SJSA1 (cell line): ENCODE results near the gene TMPRSS6. TPM values are rescaled to one million over a fixed set of nuclear protein-coding genes. Genes with fewer than 3 reads are reported as not detected.
A peak's percentile ranks its signal among the peaks of the same experiment; 100 is the strongest.

Experiments used
- DNase-seq, 2 experiments: peaks; one replicate each; pipeline ENCODE4 v3.0.0-alpha.2; 2015 to 2020; ENCODE audit warnings: low spot score in 2 of 2, low read depth in 1 of 2
- H3K27ac ChIP-seq: fragments of 250-450 bp; sonication (Bioruptor Pico); 2 replicates; pipeline ENCODE4 v1.5.1; 2020; ENCODE audit warnings: mild to moderate bottlenecking, moderate library complexity
- H3K27me3 ChIP-seq: fragments of 250-450 bp; sonication (Bioruptor Pico); replicated peaks from 2 replicates; pipeline ENCODE4 v1.5.1; 2020; ENCODE audit warnings: mild to moderate bottlenecking, moderate library complexity
- H3K36me3 ChIP-seq: fragments of 250-450 bp; sonication (Bioruptor Pico); 2 replicates; pipeline ENCODE4 v1.5.1; 2020; ENCODE audit warnings: mild to moderate bottlenecking
- H3K4me1 ChIP-seq: fragments of 250-450 bp; sonication (Bioruptor Pico); replicated peaks from 2 replicates; pipeline ENCODE4 v1.6.1; 2021; ENCODE audit warnings: mild to moderate bottlenecking
- H3K4me3 ChIP-seq: fragments of 250-450 bp; sonication (Bioruptor Pico); 2 replicates; pipeline ENCODE4 v1.5.1; 2020; ENCODE audit warnings: mild to moderate bottlenecking
- H3K9me3 ChIP-seq: fragments of 250-450 bp; sonication (Bioruptor Pico); replicated peaks from 2 replicates; pipeline ENCODE4 v1.5.1; 2020; ENCODE audit warnings: mild to moderate bottlenecking
- total RNA-seq: library from RNA; depleted of rRNA; stranded (reverse); fragments of >200 nt; shearing (Covaris generic); gene quantifications from 2 replicates; pipeline ENCODE4 v1.2.3, GENCODE V29; 2014

The TMPRSS6 gene
- total RNA-seq, 1 experiment from 2014 or later = not detected

DNA sequence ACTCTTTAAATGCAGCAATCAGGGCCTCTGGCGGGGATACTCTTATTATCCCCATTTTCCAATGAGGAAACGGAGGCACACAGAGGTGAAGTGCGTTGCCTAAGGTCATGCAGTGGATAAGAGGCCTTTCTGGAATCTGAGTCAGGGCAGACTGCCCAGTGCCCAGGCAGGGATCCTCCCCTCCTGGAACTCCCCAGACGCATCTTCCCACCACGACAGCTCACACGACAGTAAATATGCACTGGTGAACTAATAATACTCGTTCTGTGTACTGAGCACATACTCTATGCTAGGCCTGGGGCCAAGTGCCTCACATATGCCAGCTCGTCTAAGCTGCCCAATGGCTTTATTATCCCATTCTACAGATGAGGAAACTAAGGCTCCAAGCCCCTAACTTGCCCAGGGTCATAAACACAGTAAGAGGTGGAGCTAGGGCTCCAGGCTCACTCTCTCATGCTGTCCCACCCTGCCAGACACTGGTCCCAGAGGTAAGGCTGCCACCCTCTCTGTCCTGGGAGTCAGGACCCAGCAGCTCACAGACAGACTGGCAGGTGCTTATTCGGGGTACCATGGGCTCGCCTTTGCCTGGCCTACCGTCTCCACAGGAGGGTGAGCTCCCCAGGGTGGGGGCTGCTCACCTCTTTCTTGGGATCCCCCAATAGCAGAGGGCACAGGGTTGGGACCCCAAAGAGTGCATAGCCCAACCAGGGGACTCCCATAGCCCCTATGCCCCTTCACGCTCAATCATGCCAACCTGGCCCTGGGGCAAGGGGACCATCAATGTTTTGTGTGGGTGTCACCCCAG lies 37.9 kb upstream of the TMPRSS6 start:
- no peak overlapping the region for H3K27ac ChIP-seq
- no peak overlapping the region for H3K4me3 ChIP-seq
- no peaks in the 10 kb centered on the region for H3K9me3 ChIP-seq
- no peaks in the 10 kb centered on the region for H3K36me3 ChIP-seq
- H3K27me3 ChIP-seq = no peaks in the 10 kb centered on the region
- DNase-seq = no peak
- peaks cover 12% of the 10 kb centered on the region for H3K4me1 ChIP-seq

GRCh38 chr22:37146507-37147180 lies 37.1 kb upstream of the TMPRSS6 start:
- Histone ChIP-seq H3K4me1 (peaks cover 12% of the 10 kb centered on the region), H3K27me3 (no peaks in the 10 kb centered on the region), H3K27ac (no peak overlapping the region), H3K36me3 (no peaks in the 10 kb centered on the region), H3K4me3 (no peak overlapping the region), H3K9me3 (no peaks in the 10 kb centered on the region)
- no peak for DNase-seq

GRCh38 chr22:37146051-37146385 lies 36.5 kb upstream of the TMPRSS6 start:
- H3K36me3 ChIP-seq = no peaks in the 10 kb centered on the region
- H3K27ac ChIP-seq = no peak overlapping the region
- H3K4me3 ChIP-seq = no peak overlapping the region
- DNase-seq = no peak
- H3K4me1 ChIP-seq = peaks cover 12% of the 10 kb centered on the region
- no peaks in the 10 kb centered on the region for H3K27me3 ChIP-seq
- no peaks in the 10 kb centered on the region for H3K9me3 ChIP-seq

GRCh38 chr22:37145180-37146050 lies 35.9 kb upstream of the TMPRSS6 start:
- no peaks in the 10 kb centered on the region for H3K9me3 ChIP-seq
- peak in 1 of 2 experiments; percentile 60 for DNase-seq
- peaks cover 12% of the 10 kb centered on the region for H3K4me1 ChIP-seq
- H3K4me3 ChIP-seq = no peak overlapping the region
- H3K36me3 ChIP-seq = no peaks in the 10 kb centered on the region
- H3K27me3 ChIP-seq = no peaks in the 10 kb centered on the region
- H3K27ac ChIP-seq = no peak overlapping the region

DNA sequence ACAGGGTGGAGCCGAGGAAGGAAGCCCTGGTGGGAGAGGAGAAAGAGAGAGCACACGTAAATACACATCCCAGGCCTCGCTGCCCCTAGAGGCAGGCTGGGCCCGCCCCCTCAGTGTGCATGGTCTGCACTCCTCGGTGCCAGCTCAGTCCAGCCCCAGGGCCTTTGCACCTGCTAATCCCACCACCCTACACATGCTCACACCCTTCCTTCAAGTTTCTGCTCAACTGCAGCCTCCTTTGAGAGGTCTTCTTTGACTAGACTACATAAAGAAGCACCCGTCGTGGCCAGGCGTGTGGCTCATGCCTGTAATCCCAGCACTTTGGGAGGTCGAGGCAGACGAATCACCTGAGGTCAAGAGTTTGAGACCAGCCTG lies 34.7 kb upstream of the TMPRSS6 start:
- Histone ChIP-seq H3K27me3 (no peaks in the 10 kb centered on the region), H3K4me1 (peaks cover 12% of the 10 kb centered on the region), H3K36me3 (no peaks in the 10 kb centered on the region), H3K4me3 (no peak overlapping the region), H3K27ac (no peak overlapping the region), H3K9me3 (no peaks in the 10 kb centered on the region)
- no peak for DNase-seq

GRCh38 chr22:37141971-37142370 lies 32.5 kb upstream of the TMPRSS6 start:
- peaks cover 4% of the 10 kb centered on the region; the same call in 1 of the 2 replicates for H3K27me3 ChIP-seq
- H3K27ac ChIP-seq = no peak overlapping the region
- DNase-seq = no peak
- no peaks in the 10 kb centered on the region for H3K36me3 ChIP-seq
- H3K4me1 ChIP-seq = peaks cover 12% of the 10 kb centered on the region
- H3K4me3 ChIP-seq = no peak overlapping the region
- no peaks in the 10 kb centered on the region for H3K9me3 ChIP-seq

- Histone ChIP-seq H3K4me3 (no peak overlapping the region), H3K4me1 (peaks cover 12% of the 10 kb centered on the region), H3K27ac (no peak overlapping the region), H3K9me3 (no peaks in the 10 kb centered on the region), H3K36me3 (no peaks in the 10 kb centered on the region), H3K27me3 (peaks cover 4% of the 10 kb centered on the region; the same call in 1 of the 2 replicates)
- no peak for DNase-seq
Observed at GRCh38 chr22:37141476-37141875, 32.0 kb upstream of the TMPRSS6 start.

DNA sequence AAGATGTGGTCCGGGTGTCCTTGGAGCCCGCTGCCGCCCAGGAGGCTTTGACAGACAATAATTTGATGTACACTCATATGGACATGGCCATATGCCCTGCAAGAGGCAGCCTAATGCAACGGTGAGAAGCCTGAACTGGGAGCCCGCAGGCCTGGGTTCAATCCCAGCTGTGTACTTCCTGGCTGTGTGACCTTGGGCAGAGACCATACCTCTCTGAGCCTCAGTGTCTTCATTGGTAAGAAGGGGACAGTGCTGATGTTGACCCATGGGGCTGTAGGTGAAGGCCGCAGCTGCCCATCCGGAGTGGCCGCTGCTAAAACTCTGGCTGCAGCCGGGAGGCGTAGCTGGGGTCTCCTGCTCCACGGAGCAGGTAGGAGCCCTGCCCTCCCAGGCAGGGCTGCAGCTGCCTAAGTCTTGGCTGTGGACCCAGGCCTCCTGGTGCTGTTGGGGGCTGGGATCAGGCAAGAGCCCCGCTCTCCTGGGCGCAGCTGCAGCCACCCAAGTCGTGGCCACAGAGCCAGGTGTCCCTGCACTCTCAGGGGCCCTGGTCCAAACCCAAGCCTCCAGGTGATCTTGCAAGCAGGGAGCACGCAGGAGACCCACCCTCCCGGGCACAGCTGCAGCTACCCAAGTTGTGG lies 31.3 kb upstream of the TMPRSS6 start:
- no peak overlapping the region for H3K27ac ChIP-seq
- peaks cover 11% of the 10 kb centered on the region for H3K4me1 ChIP-seq
- peaks cover 4% of the 10 kb centered on the region; the same call in 1 of the 2 replicates for H3K27me3 ChIP-seq
- no peaks in the 10 kb centered on the region for H3K9me3 ChIP-seq
- H3K4me3 ChIP-seq = no peak overlapping the region
- DNase-seq = no peak
- H3K36me3 ChIP-seq = no peaks in the 10 kb centered on the region

DNA sequence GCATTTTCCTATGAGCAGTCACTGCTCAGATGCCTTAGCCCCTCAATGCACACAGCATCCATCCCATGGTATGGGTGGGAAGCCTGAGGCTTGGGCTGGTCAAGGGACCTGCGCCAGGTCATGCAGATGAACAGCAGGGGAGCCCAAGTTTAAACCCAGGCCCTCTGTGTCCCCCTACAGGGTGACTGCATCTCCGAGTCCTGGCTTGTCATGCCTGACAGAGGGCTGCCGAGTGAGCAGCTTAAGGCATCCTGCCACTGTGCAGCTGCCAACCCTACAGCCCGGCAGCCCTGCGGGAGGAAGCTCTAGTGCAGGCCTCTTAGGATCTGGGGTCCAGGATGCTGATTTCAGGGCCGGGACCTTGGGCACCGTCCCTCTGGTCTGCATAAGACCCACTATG lies 30.2 kb upstream of the TMPRSS6 start:
- no peaks in the 10 kb centered on the region for H3K36me3 ChIP-seq
- no peak overlapping the region for H3K27ac ChIP-seq
- no peak overlapping the region for H3K4me3 ChIP-seq
- peaks cover 4% of the 10 kb centered on the region; the same call in 1 of the 2 replicates for H3K27me3 ChIP-seq
- no peaks in the 10 kb centered on the region for H3K9me3 ChIP-seq
- H3K4me1 ChIP-seq = peaks cover under 1% of the 10 kb centered on the region
- no peak for DNase-seq

DNA sequence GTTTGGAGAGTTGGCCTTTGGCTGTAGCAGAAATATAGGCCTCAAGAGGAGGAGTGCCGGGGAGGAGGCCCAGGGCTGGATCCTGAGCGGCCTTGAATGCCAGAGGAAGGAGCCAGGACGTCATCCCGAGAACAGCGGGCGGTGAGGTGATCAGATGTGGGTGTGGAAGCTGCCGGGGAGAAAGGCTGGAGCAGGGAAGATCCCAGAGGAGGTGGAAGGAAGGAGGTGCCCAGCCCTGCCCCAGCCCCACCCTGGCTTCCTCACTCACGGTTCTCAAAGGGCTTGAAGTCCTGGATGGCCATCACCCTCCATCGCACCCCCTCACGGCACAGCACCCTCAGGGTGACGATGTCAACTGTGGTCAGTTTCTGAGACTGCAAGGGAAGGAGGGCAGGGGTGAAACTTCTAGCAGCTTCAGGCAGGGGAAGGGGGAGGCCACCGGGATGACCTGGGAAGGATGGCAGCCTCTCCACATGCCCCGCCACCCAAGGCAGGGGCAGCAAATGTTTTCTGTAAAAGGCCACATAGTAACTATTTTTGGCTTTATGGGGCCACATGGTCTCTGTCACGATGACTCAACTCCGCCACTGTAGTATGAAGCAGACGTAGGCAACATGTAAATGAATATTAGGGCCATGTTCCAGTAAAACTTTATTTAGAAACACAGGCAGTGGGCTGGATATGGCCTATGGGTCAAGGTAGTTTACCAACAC lies 29.5 kb upstream of the TMPRSS6 start:
- Histone ChIP-seq H3K9me3 (no peaks in the 10 kb centered on the region), H3K36me3 (no peaks in the 10 kb centered on the region), H3K4me3 (no peak overlapping the region), H3K4me1 (no peaks in the 10 kb centered on the region), H3K27me3 (peaks cover 4% of the 10 kb centered on the region; the same call in 1 of the 2 replicates), H3K27ac (no peak overlapping the region)
- no peak for DNase-seq

- no peak overlapping the region for H3K27ac ChIP-seq
- no peaks in the 10 kb centered on the region for H3K36me3 ChIP-seq
Observed at GRCh38 chr22:37137903-37138665, 28.6 kb upstream of the TMPRSS6 start.

DNA sequence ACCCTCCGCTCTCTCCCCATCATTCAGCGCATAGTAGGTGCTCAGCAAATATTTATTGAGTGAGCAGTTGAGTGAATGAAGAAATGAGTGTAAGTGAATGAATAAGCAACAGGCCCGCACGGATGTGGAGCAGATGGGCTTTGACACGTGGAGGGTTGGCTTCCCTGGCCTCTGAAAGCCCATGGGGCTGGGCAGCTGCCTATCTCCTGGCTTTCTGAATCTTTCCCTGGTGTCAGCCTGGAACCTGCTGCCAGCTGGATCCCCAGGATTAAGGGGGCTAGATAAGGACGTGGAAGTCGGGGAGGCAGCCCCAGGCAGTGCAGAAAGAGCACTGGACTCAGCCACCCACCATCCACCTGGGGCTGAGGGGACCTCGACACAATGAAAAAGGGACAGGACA lies 27.6 kb upstream of the TMPRSS6 start:
- H3K27me3 ChIP-seq = peaks cover 4% of the 10 kb centered on the region; the same call in 1 of the 2 replicates
- H3K27ac ChIP-seq = no peak overlapping the region
- no peaks in the 10 kb centered on the region for H3K36me3 ChIP-seq
- H3K4me3 ChIP-seq = no peak overlapping the region
- no peaks in the 10 kb centered on the region for H3K4me1 ChIP-seq
- no peaks in the 10 kb centered on the region for H3K9me3 ChIP-seq
- no peak for DNase-seq

More at GRCh38 chr22:37137903-37138665, 28.6 kb upstream of the TMPRSS6 start:
- no peak for DNase-seq
- H3K4me1 ChIP-seq = no peaks in the 10 kb centered on the region
- H3K4me3 ChIP-seq = no peak overlapping the region
- H3K27me3 ChIP-seq = peaks cover 4% of the 10 kb centered on the region; the same call in 1 of the 2 replicates
- no peaks in the 10 kb centered on the region for H3K9me3 ChIP-seq
